NK-92 (cell line): ENCODE results near the gene DLGAP1.
"Not testable (repeated sequence)": the region's sequence is repeated elsewhere in the genome, so short reads cannot be mapped to it uniquely, and the experiment has no call there.

ENCODE experiments used
- DNase-seq: peaks from one replicate; lab custom pipeline; 2025; ENCODE audit not compliant: unreplicated experiment; lab: John Stamatoyannopoulos, UW

DLGAP1 gene

GRCh38 chr18:4391859-4392258 lies 63.2 kb downstream of the DLGAP1 start:
- DNase-seq, result no peak

GRCh38 chr18:4385876-4386275 lies 69.2 kb downstream of the DLGAP1 start:
- DNase-seq, result no peak

- no peak for DNase-seq
These were observed 70.2 kb downstream of the DLGAP1 start for GRCh38 chr18:4384932-4385331.

- DNase-seq, result no peak
These were observed 80.5 kb downstream of the DLGAP1 start for GRCh38 chr18:4374564-4374963.

- no peak for DNase-seq
These were observed 85.4 kb downstream of the DLGAP1 start for GRCh38 chr18:4369705-4370104.

GRCh38 chr18:4360221-4360715 lies 94.8 kb downstream of the DLGAP1 start:
- no peak for DNase-seq

- DNase-seq, result no peak
These were observed 96.5 kb downstream of the DLGAP1 start for GRCh38 chr18:4358618-4359017.

GRCh38 chr18:4357579-4357978 lies 97.5 kb downstream of the DLGAP1 start:
- DNase-seq, result no peak

GRCh38 chr18:4356929-4357328 lies 98.2 kb downstream of the DLGAP1 start:
- no peak for DNase-seq

GRCh38 chr18:4353853-4354418 lies 101.2 kb downstream of the DLGAP1 start:
- DNase-seq, result no peak

GRCh38 chr18:4352746-4353551 lies 102.2 kb downstream of the DLGAP1 start:
- DNase-seq, result no peak

GRCh38 chr18:4351005-4351404 lies 104.1 kb downstream of the DLGAP1 start:
- DNase-seq, result no peak

- no peak for DNase-seq
These were observed 119.7 kb downstream of the DLGAP1 start for GRCh38 chr18:4335386-4335785.

- no peak for DNase-seq
These were observed 122.1 kb downstream of the DLGAP1 start for GRCh38 chr18:4333043-4333442.

GRCh38 chr18:4319738-4320677 lies 135.1 kb downstream of the DLGAP1 start:
- DNase-seq, result no peak

GRCh38 chr18:4318311-4318710 lies 136.8 kb downstream of the DLGAP1 start:
- DNase-seq, result no peak

GRCh38 chr18:4311945-4312344 lies 143.2 kb downstream of the DLGAP1 start:
- DNase-seq, result not testable (repeated sequence)

GRCh38 chr18:4311136-4311535 lies 144.0 kb downstream of the DLGAP1 start:
- no peak for DNase-seq

- DNase-seq, result no peak
These were observed 145.9 kb downstream of the DLGAP1 start for GRCh38 chr18:4309227-4309626.

GRCh38 chr18:4308576-4308975 lies 146.5 kb downstream of the DLGAP1 start:
- no peak for DNase-seq

- DNase-seq, result no peak
These were observed 155.7 kb downstream of the DLGAP1 start for GRCh38 chr18:4299395-4299794.
